ENCODE results near the gene FUS. TPM values are rescaled to one million over a fixed set of nuclear protein-coding genes. Genes with fewer than 3 reads are reported as not detected.
A peak's percentile ranks its signal among the peaks of the same experiment; 100 is the strongest.

FUS gene
- 100 to 1,000 TPM; 459 to 489 TPM for total RNA-seq

- H3K27ac Mint-ChIP-seq: peak within 1 kb of the TSS; percentile 99
- intact Hi-C loops (cut with micrococcal nuclease): loop anchor here (1.0 to 5.0 kb wide), 4 partner anchors 38 to 697 kb away; partner anchors contain the start of genes ZNF646 and ZNF668
- peak within 1 kb of the TSS; percentile 86 for H3K4me3 Mint-ChIP-seq
- peak; percentile 93 for DNase-seq
- no peaks in the 10 kb centered on the region for H3K9me3 Mint-ChIP-seq
- peaks cover 4% of the 10 kb centered on the region for H3K27me3 Mint-ChIP-seq
- H3K4me1 Mint-ChIP-seq (ENCODE audit: low read depth): peaks cover 44% of the 10 kb centered on the region
- CTCF ChIA-PET: interaction anchor here (0.6 to 2.1 kb wide), 3 partner anchors 19 to 689 kb away, joined by 3 to 14 read pairs (median 4); no protein-coding TSS in a partner anchor
- POLR2A ChIA-PET: interaction anchor here (0.5 to 4.1 kb wide), 29 partner anchors 10 to 697 kb away, joined by 3 to 44 read pairs (median 5); partner anchors contain the start of genes ARMC5, BCKDK, KAT8 and ORAI3
- H3K36me3 Mint-ChIP-seq: peaks cover 45% of the 10 kb centered on the region
These were observed at the start of gene FUS for GRCh38 chr16:31179747-31180459. FUS (plus strand) TSS chr16:31180139; CDS start chr16:31180215, 76 bp downstream.

GRCh38 chr16:31130336-31130891, 49.5 kb upstream of the FUS start:
- ChIA-PET CTCF (no interaction called here), POLR2A (no interaction called here)
- H3K9me3 Mint-ChIP-seq: no peaks in the 10 kb centered on the region
- intact Hi-C loops (cut with micrococcal nuclease): no loop called here
- H3K36me3 Mint-ChIP-seq: peaks cover 21% of the 10 kb centered on the region
- no peaks in the 10 kb centered on the region for H3K27me3 Mint-ChIP-seq
- DNase-seq: no peak
- H3K27ac Mint-ChIP-seq: no peak overlapping the region
- no peaks in the 10 kb centered on the region for H3K4me1 Mint-ChIP-seq (ENCODE audit: low read depth)
- H3K4me3 Mint-ChIP-seq: no peak overlapping the region

DNA sequence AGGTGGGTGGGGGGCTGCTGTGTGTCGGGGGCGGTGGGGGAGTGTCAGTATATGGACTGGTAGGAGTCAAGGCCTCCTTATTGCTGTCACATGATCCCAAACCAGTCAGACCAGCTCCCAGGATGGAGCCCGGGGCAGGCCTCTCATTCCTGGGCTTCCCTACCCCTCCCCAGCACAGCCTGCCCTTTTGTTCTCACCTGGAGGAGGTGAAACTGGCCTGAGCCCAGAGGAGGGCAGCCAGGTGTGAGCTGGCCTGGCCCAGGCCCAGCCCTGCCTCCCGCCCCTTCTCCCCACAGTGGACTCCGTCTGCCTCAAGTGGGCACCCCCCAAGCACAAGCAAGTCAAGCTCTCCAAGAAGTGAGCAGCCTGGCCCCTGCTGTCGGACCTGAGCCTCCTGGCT, 49.0 kb upstream of the FUS start:
- no peak overlapping the region for H3K4me3 Mint-ChIP-seq
- peaks cover 21% of the 10 kb centered on the region for H3K36me3 Mint-ChIP-seq
- intact Hi-C loops (cut with micrococcal nuclease): no loop called here
- no peaks in the 10 kb centered on the region for H3K4me1 Mint-ChIP-seq (ENCODE audit: low read depth)
- H3K27ac Mint-ChIP-seq: no peak overlapping the region
- DNase-seq: no peak
- no peaks in the 10 kb centered on the region for H3K27me3 Mint-ChIP-seq
- H3K9me3 Mint-ChIP-seq: no peaks in the 10 kb centered on the region
- POLR2A ChIA-PET: no interaction called here
- CTCF ChIA-PET: no interaction called here

GRCh38 chr16:31131416-31131815, 48.5 kb upstream of the FUS start:
- Mint-ChIP-seq H3K27ac (no peak overlapping the region), H3K4me1 (ENCODE audit: low read depth) (no peaks in the 10 kb centered on the region), H3K4me3 (no peak overlapping the region), H3K9me3 (no peaks in the 10 kb centered on the region), H3K36me3 (peaks cover 16% of the 10 kb centered on the region), H3K27me3 (no peaks in the 10 kb centered on the region)
- DNase-seq: no peak
- intact Hi-C loops (cut with micrococcal nuclease): no loop called here
- ChIA-PET POLR2A (no interaction called here), CTCF (no interaction called here)

DNA sequence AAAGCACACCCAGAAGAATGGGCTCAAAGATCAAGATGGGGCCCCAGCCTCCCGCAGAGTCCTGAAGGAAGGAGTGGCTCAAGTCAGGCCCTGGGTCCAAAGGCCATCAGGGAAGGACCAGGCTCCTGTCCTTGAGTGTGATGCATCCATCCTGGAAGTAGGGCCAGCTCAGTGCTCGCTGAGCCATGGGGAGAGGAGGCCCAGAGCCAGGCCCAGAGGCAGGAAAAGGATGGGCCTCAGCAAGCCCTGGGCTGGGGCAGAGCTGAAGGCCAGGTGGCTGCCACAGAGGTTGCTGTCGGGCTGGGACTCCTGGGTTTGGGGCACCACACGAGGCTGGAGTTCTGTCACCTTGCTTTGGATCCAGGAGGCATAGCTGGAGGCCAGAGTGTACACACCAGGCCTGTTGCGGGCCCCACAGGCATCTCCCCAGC, 48.1 kb upstream of the FUS start:
- intact Hi-C loops (cut with micrococcal nuclease): no loop called here
- peaks cover 15% of the 10 kb centered on the region for H3K36me3 Mint-ChIP-seq
- ChIA-PET CTCF (no interaction called here), POLR2A (no interaction called here)
- H3K4me3 Mint-ChIP-seq: no peak overlapping the region
- no peak for DNase-seq
- no peaks in the 10 kb centered on the region for H3K27me3 Mint-ChIP-seq
- H3K4me1 Mint-ChIP-seq (ENCODE audit: low read depth): no peaks in the 10 kb centered on the region
- H3K9me3 Mint-ChIP-seq: no peaks in the 10 kb centered on the region
- H3K27ac Mint-ChIP-seq: no peak overlapping the region

DNA sequence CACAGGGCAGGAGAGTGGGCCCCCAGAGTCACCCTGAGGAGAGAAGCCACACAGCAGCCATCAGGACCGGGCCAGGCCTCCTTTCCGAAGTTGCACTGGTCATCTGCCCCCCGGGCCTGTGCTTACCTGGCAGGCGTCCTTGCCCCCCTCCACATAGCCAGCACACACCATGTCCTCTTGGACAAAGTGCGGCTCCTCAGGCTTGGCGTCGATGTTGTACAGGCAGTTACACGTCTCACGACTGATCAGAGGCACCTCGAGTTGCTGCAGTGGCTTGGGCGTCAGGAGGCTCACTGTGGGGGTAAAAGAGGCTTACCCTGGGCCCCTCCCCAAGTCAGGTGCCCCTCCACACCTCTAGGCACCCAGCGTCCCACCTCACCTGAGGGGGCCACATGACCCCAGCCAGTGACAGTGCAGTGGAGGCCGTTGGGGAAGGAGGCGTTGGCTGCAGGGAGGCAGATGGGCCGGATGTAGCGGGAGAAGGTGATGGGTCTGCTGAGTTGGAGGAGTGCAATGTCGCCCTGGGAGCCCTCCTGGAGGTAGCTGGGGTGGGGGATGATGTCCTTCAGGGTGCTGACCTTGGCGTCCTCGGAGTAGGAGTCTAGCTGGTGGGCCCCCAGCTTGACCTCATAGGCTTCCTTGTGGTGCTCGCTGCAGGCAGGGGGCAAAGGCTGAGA, 47.5 kb upstream of the FUS start:
- intact Hi-C loops (cut with micrococcal nuclease): no loop called here
- H3K27ac Mint-ChIP-seq: no peak overlapping the region
- H3K4me3 Mint-ChIP-seq: no peak overlapping the region
- H3K9me3 Mint-ChIP-seq: no peaks in the 10 kb centered on the region
- peaks cover 15% of the 10 kb centered on the region for H3K36me3 Mint-ChIP-seq
- H3K4me1 Mint-ChIP-seq (ENCODE audit: low read depth): no peaks in the 10 kb centered on the region
- CTCF ChIA-PET: no interaction called here
- H3K27me3 Mint-ChIP-seq: no peaks in the 10 kb centered on the region
- POLR2A ChIA-PET: no interaction called here
- DNase-seq: no peak

GRCh38 chr16:31133046-31133501, 46.9 kb upstream of the FUS start:
- Mint-ChIP-seq H3K4me1 (ENCODE audit: low read depth) (no peaks in the 10 kb centered on the region), H3K36me3 (peaks cover 10% of the 10 kb centered on the region), H3K9me3 (no peaks in the 10 kb centered on the region), H3K4me3 (no peak overlapping the region), H3K27me3 (no peaks in the 10 kb centered on the region), H3K27ac (no peak overlapping the region)
- CTCF ChIA-PET: interaction anchor here (0.6 kb wide), 1 partner anchor 28 kb away, joined by 4 read pairs; no protein-coding TSS in a partner anchor
- no peak for DNase-seq
- POLR2A ChIA-PET: interaction anchor here (1.2 kb wide), 1 partner anchor 15 kb away, joined by 3 read pairs; no protein-coding TSS in a partner anchor
- intact Hi-C loops (cut with micrococcal nuclease): no loop called here

DNA sequence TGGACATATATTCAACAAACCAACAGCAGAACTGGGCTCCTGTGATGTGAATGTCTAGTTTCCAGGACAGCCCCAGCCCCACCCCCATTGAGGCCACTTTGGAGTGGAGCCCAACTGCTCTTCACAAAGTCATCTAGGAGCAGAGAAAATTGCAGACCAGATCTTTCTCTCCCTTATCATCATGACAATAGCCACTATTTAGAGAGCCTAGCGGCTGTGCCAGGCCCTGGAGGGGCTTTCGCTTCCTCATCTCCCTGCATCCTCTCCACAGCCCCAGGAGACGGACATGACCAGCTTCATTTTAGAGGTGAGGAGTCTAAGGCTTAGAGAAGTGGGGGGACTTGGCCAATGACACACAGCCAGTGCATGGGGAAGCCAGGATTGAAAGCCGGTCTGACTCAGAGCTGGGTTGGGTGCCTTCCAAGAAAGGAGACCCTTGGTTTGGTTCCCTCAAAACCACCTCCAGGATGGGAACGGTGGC, 45.8 kb upstream of the FUS start:
- H3K36me3 Mint-ChIP-seq: peaks cover 5% of the 10 kb centered on the region
- no peaks in the 10 kb centered on the region for H3K9me3 Mint-ChIP-seq
- H3K4me3 Mint-ChIP-seq: no peak overlapping the region
- no peaks in the 10 kb centered on the region for H3K27me3 Mint-ChIP-seq
- ChIA-PET CTCF (no interaction called here), POLR2A (interaction anchor here (1.2 to 2.1 kb wide), 2 partner anchors 16 to 46 kb away, joined by 3 to 4 read pairs; no protein-coding TSS in a partner anchor)
- no peak for DNase-seq
- no peaks in the 10 kb centered on the region for H3K4me1 Mint-ChIP-seq (ENCODE audit: low read depth)
- H3K27ac Mint-ChIP-seq: no peak overlapping the region
- intact Hi-C loops (cut with micrococcal nuclease): no loop called here

DNA sequence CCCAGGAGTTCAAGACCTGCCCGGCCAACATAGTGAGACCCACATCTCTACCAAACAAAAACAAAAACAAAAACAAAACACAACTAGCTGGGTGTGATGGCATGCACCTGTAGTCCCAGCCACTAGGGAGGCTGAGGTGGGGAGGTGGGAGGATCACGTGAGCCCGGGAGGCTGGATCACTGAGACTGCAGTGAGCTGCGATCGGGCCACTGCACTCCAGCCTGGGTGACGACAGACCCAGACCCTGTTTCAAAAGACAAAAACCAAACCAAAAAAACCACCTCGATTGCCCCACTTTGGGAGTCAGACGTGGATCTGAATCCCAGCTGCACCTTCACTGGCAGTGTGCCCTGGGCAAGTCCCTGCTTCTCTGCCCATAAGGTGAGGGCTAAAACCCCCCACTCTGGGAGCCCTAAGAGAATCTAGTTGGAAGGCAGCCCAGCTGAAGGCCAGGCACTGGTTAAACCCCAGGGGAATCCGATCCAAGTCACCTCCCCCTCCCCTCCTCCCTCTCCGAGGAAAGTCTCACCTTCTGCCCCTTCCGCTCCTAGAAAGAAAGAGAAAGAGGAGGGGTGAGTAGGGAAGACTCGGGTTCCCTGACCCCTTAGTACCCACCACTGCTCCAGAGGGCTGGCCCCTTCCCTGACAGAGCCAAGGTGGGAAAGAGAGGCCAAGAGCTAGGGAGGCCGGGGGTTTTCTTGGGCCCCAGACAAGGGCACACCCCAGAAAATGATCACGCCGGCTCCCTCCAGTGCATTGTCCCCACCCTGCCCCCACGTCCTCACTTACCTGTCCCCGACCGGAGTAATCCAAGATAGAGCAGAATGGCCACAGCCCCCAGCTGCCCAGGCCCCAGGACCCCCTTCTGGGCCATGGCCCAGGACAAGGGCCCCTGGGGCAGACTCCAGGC, 45.1 kb upstream of the FUS start:
- Mint-ChIP-seq H3K4me1 (ENCODE audit: low read depth) (no peaks in the 10 kb centered on the region), H3K4me3 (no peak overlapping the region), H3K9me3 (no peaks in the 10 kb centered on the region), H3K36me3 (peaks cover 5% of the 10 kb centered on the region), H3K27me3 (no peaks in the 10 kb centered on the region), H3K27ac (no peak overlapping the region)
- intact Hi-C loops (cut with micrococcal nuclease): no loop called here
- no peak for DNase-seq
- CTCF ChIA-PET: no interaction called here
- POLR2A ChIA-PET: interaction anchor here (2.1 kb wide), 1 partner anchor 46 kb away, joined by 4 read pairs; no protein-coding TSS in a partner anchor

DNA sequence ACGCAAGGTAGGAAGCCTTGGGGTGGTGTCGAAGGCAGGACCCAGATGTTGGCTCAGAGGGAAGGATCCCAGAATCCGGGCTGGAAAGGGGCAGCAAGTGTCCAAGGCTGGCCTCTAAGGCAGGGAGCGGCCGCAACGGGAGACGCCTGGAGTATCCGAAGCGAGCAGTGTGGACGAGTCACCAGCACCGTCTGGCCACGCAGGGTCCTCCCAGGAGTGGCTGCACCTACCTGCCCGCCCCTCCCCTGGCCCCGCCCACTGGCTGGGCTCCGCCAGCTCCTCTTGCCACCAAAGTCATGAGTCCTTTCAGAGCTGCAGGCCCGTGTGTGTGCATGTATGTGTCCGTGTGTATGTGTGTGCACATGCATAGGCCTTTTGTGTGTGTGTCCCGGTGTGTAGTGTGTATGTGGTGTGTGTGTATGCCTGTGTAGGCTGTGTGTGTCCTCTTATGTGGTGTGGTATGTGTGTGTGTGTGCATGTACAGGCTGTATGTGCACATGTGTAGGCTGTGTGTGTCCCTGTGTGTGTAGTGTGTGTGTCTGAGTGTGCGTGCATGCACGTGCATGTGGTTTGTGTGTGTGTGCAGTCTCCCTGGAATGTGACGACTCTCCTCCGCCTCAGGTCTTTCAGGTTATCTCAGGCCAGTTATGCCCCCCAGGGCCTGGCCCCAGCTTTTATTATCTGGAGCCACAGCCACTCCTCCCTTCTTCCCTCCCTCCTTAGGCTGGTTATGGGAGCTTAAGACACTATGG, 44.2 kb upstream of the FUS start, which contains the start of gene PRSS8:
Gene PRSS8 (minus strand): TSS at position 193 of the 752 bp plus-strand sequence. CDS start 229 bp downstream, outside the sequence.
- no peak for DNase-seq
- Mint-ChIP-seq H3K27ac (no peak within 1 kb of the TSS), H3K4me1 (ENCODE audit: low read depth) (no peaks in the 10 kb centered on the region), H3K9me3 (no peaks in the 10 kb centered on the region), H3K4me3 (no peak within 1 kb of the TSS), H3K36me3 (peaks cover 3% of the 10 kb centered on the region), H3K27me3 (no peaks in the 10 kb centered on the region)
- CTCF ChIA-PET: no interaction called here
- POLR2A ChIA-PET: interaction anchor here (1.2 to 2.1 kb wide), 2 partner anchors 18 to 45 kb away, joined by 3 to 4 read pairs; partner anchors contain the start of gene KAT8
- intact Hi-C loops (cut with micrococcal nuclease): no loop called here

GRCh38 chr16:31136287-31136662, 43.7 kb upstream of the FUS start:
- ChIA-PET POLR2A (interaction anchor here (1.2 to 2.1 kb wide), 2 partner anchors 19 to 44 kb away, joined by 3 to 4 read pairs; partner anchors contain the start of gene KAT8), CTCF (no interaction called here)
- no peak overlapping the region for H3K27ac Mint-ChIP-seq
- peaks cover 1% of the 10 kb centered on the region for H3K4me1 Mint-ChIP-seq (ENCODE audit: low read depth)
- no peaks in the 10 kb centered on the region for H3K36me3 Mint-ChIP-seq
- intact Hi-C loops (cut with micrococcal nuclease): no loop called here
- no peaks in the 10 kb centered on the region for H3K27me3 Mint-ChIP-seq
- no peak overlapping the region for H3K4me3 Mint-ChIP-seq
- H3K9me3 Mint-ChIP-seq: no peaks in the 10 kb centered on the region
- DNase-seq: no peak

Measured in activated CD4-positive, alpha-beta memory T cell treated with anti-CD3 and anti-CD28 coated beads for 36 hours (primary cell).